Left ventricle myocardium inferior (tissue), 1 donor: ENCODE results near the gene ARHGEF2. TPM values are rescaled to one million over a fixed set of nuclear protein-coding genes. Genes with fewer than 3 reads are reported as not detected.
A peak's percentile ranks its signal among the peaks of the same experiment; 100 is the strongest.

ENCODE experiments used
- DNase-seq: peaks from one replicate; pipeline ENCODE4 v3.0.0-alpha.2; 2020
- H3K27ac ChIP-seq: fragments of 200-600 bp; replicated peaks from 2 replicates; pipeline ENCODE4 v1.8.0; 2021
- H3K27me3 ChIP-seq: fragments of 200-600 bp; 2 replicates; pipeline ENCODE4 v1.8.0; 2021; ENCODE audit warnings: low read depth
- H3K36me3 ChIP-seq: fragments of 200-600 bp; 2 replicates; pipeline ENCODE4 v1.8.0; 2021
- H3K4me1 ChIP-seq: fragments of 200-600 bp; 2 replicates; pipeline ENCODE4 v1.8.0; 2021
- H3K4me3 ChIP-seq: fragments of 200-600 bp; 2 replicates; pipeline ENCODE4 v1.8.0; 2021; ENCODE audit warnings: mild to moderate bottlenecking, moderate library complexity
- H3K9me3 ChIP-seq: fragments of 200-600 bp; replicated peaks from 2 replicates; pipeline ENCODE4 v1.8.0; 2021
- CTCF ChIP-seq: fragments of 200-600 bp; IDR thresholded peaks from 2 replicates; pipeline ENCODE4 v1.8.0; 2021; ENCODE audit warnings: antibody characterized with exemption, mild to moderate bottlenecking, borderline replicate concordance
- intact Hi-C: fragments of 100-400 bp; cut with micrococcal nuclease; formaldehyde crosslinking; loops from one replicate; pipeline ENCODE4 v1.11.0; 2022
- total RNA-seq: library from RNA; stranded (reverse); fragmentation: NEBNext Ultra II Directional; extraction: Animal tissue kit (Norgen Biotek cat#: 25700); gene quantifications from one replicate; pipeline ENCODE4 v1.2.1, GENCODE V29; 2021
- donor health status: DM: no; HTN: yes; CAD: no; lungs with severe emphysema.

ARHGEF2 gene
- total RNA-seq, 1 donor from 2014 or later = 69.3 TPM

- Histone ChIP-seq H3K36me3 (peaks cover 6% of the 10 kb centered on the region), H3K9me3 (no peaks in the 10 kb centered on the region), H3K4me1 (peaks cover 99% of the 10 kb centered on the region), H3K27me3 (no peaks in the 10 kb centered on the region), H3K27ac (peak overlapping the region; percentile 99), H3K4me3 (peak overlapping the region; percentile 77)
- intact Hi-C loops = no loop called here
- DNase-seq = no peak
- no peak for TF ChIP-seq CTCF
Observed at GRCh38 chr1:155976913-155977689, 1.2 kb downstream of the ARHGEF2 start.

GRCh38 chr1:155976062-155976912 lies 2.1 kb downstream of the ARHGEF2 start:
- intact Hi-C loops = no loop called here
- H3K27me3 ChIP-seq = no peaks in the 10 kb centered on the region
- TF ChIP-seq CTCF = no peak
- peak overlapping the region; percentile 99 for H3K27ac ChIP-seq
- peak overlapping the region; percentile 77 for H3K4me3 ChIP-seq
- peaks cover 99% of the 10 kb centered on the region for H3K4me1 ChIP-seq
- H3K36me3 ChIP-seq = peaks cover 6% of the 10 kb centered on the region
- DNase-seq = peak; percentile 82
- H3K9me3 ChIP-seq = no peaks in the 10 kb centered on the region

DNA sequence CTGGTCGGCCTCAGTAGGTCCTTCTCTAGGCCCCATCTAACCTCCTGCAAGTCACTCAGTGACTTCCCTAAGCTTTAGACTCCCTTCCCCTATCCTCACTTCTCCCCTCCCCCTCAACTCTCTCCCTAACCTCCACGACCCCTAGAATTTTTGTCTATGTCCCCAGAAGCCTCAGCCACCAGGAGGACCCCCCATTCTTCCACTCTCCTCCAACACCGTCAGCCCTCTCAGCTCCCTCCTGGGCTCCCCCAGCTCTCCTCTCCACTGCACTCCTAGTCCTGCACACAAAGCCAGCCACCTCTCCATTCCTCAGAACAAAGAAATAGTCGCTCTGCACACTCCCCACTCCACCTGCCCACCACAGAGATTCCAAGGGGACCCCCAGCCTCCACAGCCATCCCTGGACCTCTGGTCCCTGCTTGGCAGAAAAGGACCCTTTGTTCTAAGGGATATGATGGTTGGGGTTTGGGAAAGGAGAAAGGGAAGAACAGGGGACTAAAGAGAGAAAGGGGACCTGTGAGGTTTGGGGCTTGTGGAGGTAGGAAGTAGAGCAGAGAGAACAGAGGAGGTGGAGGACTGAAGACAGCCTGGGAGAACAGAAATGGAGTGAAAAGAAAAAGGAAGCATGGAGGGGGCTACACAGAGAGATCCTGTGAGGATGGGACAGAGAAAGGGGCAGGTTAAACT lies 2.8 kb downstream of the ARHGEF2 start:
- H3K4me1 ChIP-seq = peaks cover 99% of the 10 kb centered on the region
- no peaks in the 10 kb centered on the region for H3K27me3 ChIP-seq
- H3K36me3 ChIP-seq = peaks cover 6% of the 10 kb centered on the region
- H3K27ac ChIP-seq = peak overlapping the region; percentile 99
- no peak for TF ChIP-seq CTCF
- intact Hi-C loops = no loop called here
- no peaks in the 10 kb centered on the region for H3K9me3 ChIP-seq
- H3K4me3 ChIP-seq = peak overlapping the region; percentile 77
- DNase-seq = no peak

DNA sequence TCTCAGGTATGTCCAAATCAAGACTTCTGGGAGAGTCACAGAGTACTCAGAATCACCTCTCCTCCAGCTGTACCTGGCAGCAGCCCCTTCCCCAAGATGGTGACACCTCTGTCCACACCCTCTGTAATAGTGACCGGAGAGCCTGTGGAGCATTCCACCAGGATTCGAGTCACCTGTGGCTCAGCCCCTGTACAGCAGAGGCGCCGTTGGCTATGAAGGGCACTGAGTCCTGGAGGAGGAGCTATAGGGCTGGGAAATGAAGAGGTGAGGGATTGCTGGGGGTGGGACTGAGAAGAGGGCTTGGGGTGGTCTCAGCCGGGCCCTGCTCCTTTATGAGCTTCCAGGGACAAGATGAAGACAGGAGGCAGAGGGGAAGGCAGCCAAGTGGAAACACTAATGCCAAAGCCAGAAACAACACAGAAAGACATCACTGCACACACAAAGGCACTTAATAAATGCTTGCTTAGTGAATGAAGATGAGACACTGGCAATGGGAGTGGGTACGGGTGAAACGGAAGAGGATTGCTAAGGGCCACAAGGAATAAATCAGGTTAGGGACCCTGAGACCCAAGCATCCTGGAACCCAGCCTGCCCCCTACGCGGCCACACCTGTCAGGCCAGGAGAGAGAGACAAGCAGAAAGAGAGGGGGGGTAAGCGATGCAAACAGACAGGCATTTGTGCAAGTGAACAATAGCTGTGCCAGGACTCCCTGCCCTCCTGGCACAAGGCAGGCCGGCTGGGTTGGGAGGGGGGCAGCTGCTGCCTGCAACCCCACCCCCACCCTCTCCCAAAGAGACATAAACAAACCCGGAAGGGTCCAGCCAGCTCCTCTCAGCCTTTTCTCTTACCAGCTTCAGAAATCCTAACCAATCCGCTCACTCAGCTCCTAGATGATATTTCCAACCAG lies 3.9 kb downstream of the ARHGEF2 start:
- no peak for TF ChIP-seq CTCF
- Histone ChIP-seq H3K27me3 (no peaks in the 10 kb centered on the region), H3K27ac (peak overlapping the region; percentile 99), H3K36me3 (peaks cover 9% of the 10 kb centered on the region), H3K4me1 (peaks cover 99% of the 10 kb centered on the region), H3K9me3 (no peaks in the 10 kb centered on the region), H3K4me3 (peak overlapping the region; percentile 77)
- intact Hi-C loops = no loop called here
- no peak for DNase-seq
